CD4-positive, alpha-beta T cell (primary cell): ENCODE results near the gene POLR3GL. TPM values are rescaled to one million over a fixed set of nuclear protein-coding genes. Genes with fewer than 3 reads are reported as not detected.
"Not testable (repeated sequence)": the region's sequence is repeated elsewhere in the genome, so short reads cannot be mapped to it uniquely, and the experiment has no call there.

ENCODE experiments used
- ATAC-seq: fragments of 200-7000 bp; cut with Tn5 transposase; one replicate; pipeline ENCODE4 v1.10.0; 2022; ENCODE audit warnings: mild to moderate bottlenecking; ENCODE audit not compliant: poor library complexity
- CTCF ChIA-PET: fragments of 350-600 bp; sonication (Branson Sonifier 250); formaldehyde crosslinking; loops from one replicate; lab custom pipeline; 2021; ENCODE audit warnings: antibody characterized with exemption, inconsistent platforms; lab: Charles Lee
- POLR2A ChIA-PET: fragments of 350-600 bp; sonication (Branson Sonifier 250); formaldehyde crosslinking; loops from one replicate; lab custom pipeline; 2021; ENCODE audit warnings: antibody characterized with exemption, inconsistent platforms; lab: Charles Lee
- DNase-seq, 14 experiments: peaks; one replicate each; pipeline ENCODE4 v3.0.0-alpha.2; 2013 to 2020; ENCODE audit warnings: mixed read lengths in 2 of 14
- H3K27ac ChIP-seq, 2 donors: one replicate each; pipeline versions ENCODE4 v1.5.1 to v1.7.0; 2013; ENCODE audit warnings: low read length in 2 of 2, low read depth in 1 of 2, mild to moderate bottlenecking in 1 of 2
- H3K27me3 ChIP-seq, 2 experiments: 1 replicate in 1 of 2; 2 replicates in 1 of 2; pipeline versions ENCODE4 v1.6.1 to v1.7.0; 2013; ENCODE audit warnings: low read length in 2 of 2, control low read depth in 1 of 2, mild to moderate bottlenecking in 1 of 2, moderate library complexity in 1 of 2; ENCODE audit not compliant: insufficient read depth in 2 of 2, control insufficient read depth in 1 of 2
- H3K36me3 ChIP-seq: one replicate; pipeline ENCODE4 v1.6.1; 2013; ENCODE audit warnings: low read length, control low read depth; ENCODE audit not compliant: insufficient read depth
- H3K4me1 ChIP-seq: one replicate; pipeline ENCODE4 v1.6.1; 2013; ENCODE audit warnings: low read length, control low read depth; ENCODE audit not compliant: insufficient read depth
- H3K4me3 ChIP-seq: one replicate; pipeline ENCODE4 v1.5.1; 2013; ENCODE audit warnings: mild to moderate bottlenecking, low read length, moderate library complexity
- H3K9me3 ChIP-seq, 2 experiments: 1 replicate in 1 of 2; 2 replicates in 1 of 2; pipeline versions ENCODE4 v1.6.1 to v1.7.0; 2013; ENCODE audit warnings: low read length in 2 of 2, mild to moderate bottlenecking in 2 of 2, control low read depth in 1 of 2, moderate library complexity in 1 of 2; ENCODE audit not compliant: control insufficient read depth in 1 of 2, insufficient read depth in 1 of 2
- H3K27ac Mint-ChIP-seq: one replicate; pipeline ENCODE4 v1.8.0; 2020; ENCODE audit warnings: mixed read lengths
- H3K27me3 Mint-ChIP-seq: one replicate; pipeline ENCODE4 v1.8.0; 2021; ENCODE audit warnings: mixed read lengths
- H3K36me3 Mint-ChIP-seq: one replicate; pipeline ENCODE4 v1.8.0; 2021; ENCODE audit warnings: low read depth, mixed read lengths
- H3K4me1 Mint-ChIP-seq: one replicate; pipeline ENCODE4 v1.8.0; 2021; ENCODE audit warnings: low read depth, mixed read lengths
- H3K4me3 Mint-ChIP-seq: one replicate; pipeline ENCODE4 v1.8.0; 2020; ENCODE audit warnings: mild to moderate bottlenecking, mixed read lengths
- H3K9me3 Mint-ChIP-seq: one replicate; pipeline ENCODE4 v1.8.0; 2020; ENCODE audit warnings: mixed read lengths
- intact Hi-C, 2 experiments: fragments of 100-400 bp; cut with DNase I in 1 of 2; cut with micrococcal nuclease in 1 of 2; formaldehyde crosslinking; loops; one replicate each; pipeline versions ENCODE4 v1.15.1 to v1.9.0; 2023 to 2025; cut with DNase I, micrococcal nuclease
- total RNA-seq, 174 experiments: library from RNA in 2 of 174; stranded (reverse) in 2 of 174; gene quantifications; one replicate each; pipeline ENCODE4 v1.2.3 and lab custom pipeline; 2021 to 2026
- TF ChIP-seq, protein P1 (sequence below): fragments of 200-600 bp; IDR thresholded peaks from one replicate; pipeline ENCODE4 v1.8.0; 2022; ENCODE audit warnings: antibody characterized with exemption, mild to moderate bottlenecking

The POLR3GL gene
- total RNA-seq, 2 experiments from 2014 or later = 17.2 to 17.8 TPM

DNA sequence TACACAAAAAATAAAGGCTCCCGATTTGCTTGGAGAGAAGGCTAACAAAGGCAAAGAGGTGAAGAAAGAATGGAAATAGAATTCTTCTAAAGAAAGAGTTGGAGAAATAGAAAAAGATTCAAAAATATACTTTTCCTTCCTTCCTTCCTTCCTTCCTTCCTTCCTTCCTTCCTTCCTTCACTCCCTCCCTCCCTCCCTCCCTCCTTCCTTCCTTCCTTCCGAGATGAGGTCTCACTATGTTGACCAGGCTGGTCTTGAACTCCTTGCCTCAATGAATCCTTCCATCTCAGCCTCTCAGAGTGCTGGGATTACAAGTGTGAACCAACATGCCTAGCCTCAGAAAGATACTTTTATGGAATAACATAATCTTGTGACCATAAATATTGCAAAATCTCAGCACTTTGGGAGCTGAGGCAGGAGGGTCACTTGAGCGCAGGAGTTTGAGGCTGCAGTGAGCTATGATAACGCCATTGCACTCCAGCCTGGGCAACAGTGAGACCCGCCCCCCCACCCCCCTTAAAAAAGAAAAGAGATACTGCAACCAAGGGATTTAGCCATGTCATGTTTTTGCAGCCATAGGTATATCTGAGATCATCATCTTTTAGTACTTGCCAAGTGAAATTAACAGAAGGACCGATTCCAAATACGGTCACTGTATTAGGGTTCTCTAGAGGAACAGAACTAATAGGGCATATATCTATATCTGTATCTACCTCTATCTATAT is 58.1 kb downstream of the POLR3GL start:
- Histone ChIP-seq H3K4me3 (no peak overlapping the region), H3K27ac (no peak overlapping the region), H3K9me3 (peaks cover 0 to 6% of the 10 kb centered on the region in 2 experiments), H3K4me1 (peaks cover 12% of the 10 kb centered on the region), H3K27me3 (peaks cover 31 to 40% of the 10 kb centered on the region in 2 experiments), H3K36me3 (no peaks in the 10 kb centered on the region)
- Mint-ChIP-seq H3K27me3 (peaks cover 68% of the 10 kb centered on the region), H3K27ac (no peak overlapping the region), H3K9me3 (no peaks in the 10 kb centered on the region), H3K4me3 (no peak overlapping the region), H3K4me1 (peaks cover 5% of the 10 kb centered on the region), H3K36me3 (no peaks in the 10 kb centered on the region)
- TF ChIP-seq, protein P1, sequence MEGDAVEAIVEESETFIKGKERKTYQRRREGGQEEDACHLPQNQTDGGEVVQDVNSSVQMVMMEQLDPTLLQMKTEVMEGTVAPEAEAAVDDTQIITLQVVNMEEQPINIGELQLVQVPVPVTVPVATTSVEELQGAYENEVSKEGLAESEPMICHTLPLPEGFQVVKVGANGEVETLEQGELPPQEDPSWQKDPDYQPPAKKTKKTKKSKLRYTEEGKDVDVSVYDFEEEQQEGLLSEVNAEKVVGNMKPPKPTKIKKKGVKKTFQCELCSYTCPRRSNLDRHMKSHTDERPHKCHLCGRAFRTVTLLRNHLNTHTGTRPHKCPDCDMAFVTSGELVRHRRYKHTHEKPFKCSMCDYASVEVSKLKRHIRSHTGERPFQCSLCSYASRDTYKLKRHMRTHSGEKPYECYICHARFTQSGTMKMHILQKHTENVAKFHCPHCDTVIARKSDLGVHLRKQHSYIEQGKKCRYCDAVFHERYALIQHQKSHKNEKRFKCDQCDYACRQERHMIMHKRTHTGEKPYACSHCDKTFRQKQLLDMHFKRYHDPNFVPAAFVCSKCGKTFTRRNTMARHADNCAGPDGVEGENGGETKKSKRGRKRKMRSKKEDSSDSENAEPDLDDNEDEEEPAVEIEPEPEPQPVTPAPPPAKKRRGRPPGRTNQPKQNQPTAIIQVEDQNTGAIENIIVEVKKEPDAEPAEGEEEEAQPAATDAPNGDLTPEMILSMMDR = no peak
- DNase-seq (no peak), ATAC-seq (no peak)
- ChIA-PET POLR2A (interaction anchor here (1.4 kb wide), 2 partner anchors 14 to 42 kb away, joined by 3 to 5 read pairs; no protein-coding TSS in a partner anchor), CTCF (interaction anchor here (0.6 to 1.4 kb wide), 2 partner anchors 14 to 15 kb away, joined by 3 read pairs; no protein-coding TSS in a partner anchor)
- intact Hi-C loops = no loop called here

DNA sequence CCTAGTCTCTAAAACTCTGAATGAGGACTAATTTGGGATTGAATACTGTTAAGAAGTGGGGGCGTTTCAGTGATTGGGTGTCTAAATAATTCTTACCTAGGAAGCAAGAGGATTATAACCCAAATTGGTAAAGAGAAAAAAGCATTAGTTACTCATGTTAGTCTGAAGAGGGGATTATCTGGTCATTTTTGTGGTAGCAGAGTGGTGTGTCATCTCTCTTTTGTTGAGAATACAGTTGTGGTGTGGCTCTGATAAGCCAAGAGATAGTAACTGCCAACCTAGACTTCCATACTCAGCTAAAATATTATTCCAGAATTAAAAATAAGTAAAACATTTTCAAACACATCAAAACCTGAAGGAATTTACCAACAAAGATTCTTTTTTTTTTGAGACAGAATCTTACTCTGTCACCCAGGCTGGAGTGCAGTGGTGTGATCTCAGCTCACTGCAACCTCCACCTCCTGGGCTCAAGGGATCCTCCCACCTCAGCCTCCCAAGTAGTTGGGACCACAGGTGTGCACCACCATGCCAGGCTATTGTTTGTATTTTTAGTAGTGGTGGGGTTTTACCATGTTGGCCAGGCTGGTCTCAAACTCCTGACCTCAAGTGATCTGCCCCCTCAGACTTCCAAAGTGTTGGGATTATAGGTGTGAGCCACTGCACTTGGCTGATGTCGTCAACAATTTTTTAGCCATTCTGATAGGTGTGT is 61.5 kb downstream of the POLR3GL start:
- ChIA-PET POLR2A (interaction anchor here (0.9 to 1.3 kb wide), 3 partner anchors 9 to 10 kb away, joined by 3 to 5 read pairs (median 3); no protein-coding TSS in a partner anchor), CTCF (interaction anchor here (1.1 kb wide), 1 partner anchor 134 kb away, joined by 3 read pairs; no protein-coding TSS in a partner anchor)
- H3K4me3 Mint-ChIP-seq, H3K27ac ChIP-seq, H3K27ac Mint-ChIP-seq, H3K36me3 ChIP-seq, ATAC-seq, H3K4me1 Mint-ChIP-seq, H3K36me3 Mint-ChIP-seq, H3K9me3 ChIP-seq, intact Hi-C loops, H3K9me3 Mint-ChIP-seq, DNase-seq, H3K4me1 ChIP-seq, H3K4me3 ChIP-seq: not testable (repeated sequence)
- peaks cover 42% of the 10 kb centered on the region for H3K27me3 Mint-ChIP-seq
- H3K27me3 ChIP-seq = peaks cover 11 to 13% of the 10 kb centered on the region in 2 experiments

DNA sequence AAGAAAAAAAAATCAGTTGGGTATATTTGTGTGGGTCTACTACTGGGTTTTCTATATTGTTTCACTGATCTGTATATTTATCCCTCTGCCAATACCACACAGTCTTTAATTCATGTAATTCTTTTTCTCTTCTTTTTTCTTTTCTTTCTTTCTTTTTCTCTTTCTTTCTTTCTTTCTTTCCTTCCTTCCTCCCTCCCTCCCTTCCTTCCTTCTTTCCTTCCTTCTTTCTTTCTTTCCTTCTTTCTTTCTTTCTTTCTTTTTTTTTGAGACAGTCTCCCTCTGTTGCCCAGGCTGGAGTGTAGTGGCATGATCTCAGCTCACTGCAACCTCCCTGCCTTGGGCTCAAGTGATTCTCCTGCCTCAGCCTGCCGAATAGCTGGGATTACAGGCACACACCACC is 62.2 kb downstream of the POLR3GL start:
- H3K27ac ChIP-seq, H3K4me3 Mint-ChIP-seq, H3K27me3 ChIP-seq, intact Hi-C loops, H3K9me3 Mint-ChIP-seq, H3K9me3 ChIP-seq, H3K4me1 Mint-ChIP-seq, H3K27ac Mint-ChIP-seq, H3K4me3 ChIP-seq, DNase-seq, H3K36me3 Mint-ChIP-seq, H3K4me1 ChIP-seq, ATAC-seq, H3K36me3 ChIP-seq: not testable (repeated sequence)
- ChIA-PET POLR2A (interaction anchor here (0.9 to 1.2 kb wide), 2 partner anchors 9 to 10 kb away, joined by 3 to 5 read pairs; no protein-coding TSS in a partner anchor), CTCF (interaction anchor here (1.1 kb wide), 1 partner anchor 135 kb away, joined by 3 read pairs; no protein-coding TSS in a partner anchor)
- H3K27me3 Mint-ChIP-seq = peaks cover 35% of the 10 kb centered on the region

Other genes with a start within 250 kb of the POLR3GL start
- not detected for gene CD160, start 245.2 kb upstream of the POLR3GL start, total RNA-seq
- 10 to 100 TPM; 11.4 to 11.9 TPM for gene RNF115, start 140.6 kb upstream of the POLR3GL start, total RNA-seq
- 10 to 100 TPM; 18.6 to 19.9 TPM for gene POLR3C, start 140.5 kb upstream of the POLR3GL start, total RNA-seq
- gene NUDT17, start 119.1 kb upstream of the POLR3GL start, total RNA-seq = 1 to 10 TPM; 1.6 to 2.8 TPM
- 10 to 100 TPM; 18.7 to 19.7 TPM for gene PIAS3, start 105.6 kb upstream of the POLR3GL start, total RNA-seq
- under 1 TPM in 1 of 2 experiments, not detected in 1; 0.11 TPM for gene ANKRD35, start 78.8 kb upstream of the POLR3GL start, total RNA-seq
- 1 to 10 TPM in 1 of 2 experiments, under 1 TPM in 1; 0.77 to 1.0 TPM for gene ITGA10, start 54.6 kb upstream of the POLR3GL start, total RNA-seq
- 10 to 100 TPM; 11.6 to 13.2 TPM for gene PEX11B, start 46.0 kb upstream of the POLR3GL start, total RNA-seq
- gene RBM8A, start 37.2 kb upstream of the POLR3GL start, total RNA-seq = 100 to 1,000 TPM; 126 to 134 TPM
- gene LIX1L, start 6.7 kb upstream of the POLR3GL start, total RNA-seq = 10 to 100 TPM; 21.4 to 21.5 TPM
- under 1 TPM; 0.42 to 0.47 TPM for gene ANKRD34A, start 115 bp upstream of the POLR3GL start, total RNA-seq
- 1,000 to 10,000 TPM; 1,317 to 1,358 TPM for gene TXNIP, start 31.9 kb downstream of the POLR3GL start, total RNA-seq
- not detected for gene HJV, start 57.0 kb downstream of the POLR3GL start, total RNA-seq
- gene NBPF10, start 180.1 kb downstream of the POLR3GL start, total RNA-seq = 1 to 10 TPM; 2.4 to 2.5 TPM